Activated B cell treated with CpG ODN at 0.5 μM for 24 hours (primary cell): ENCODE results near the gene NLGN4X. TPM values are rescaled to one million over a fixed set of nuclear protein-coding genes. Genes with fewer than 3 reads are reported as not detected.

Source experiments
- ATAC-seq: fragments of 200-7000 bp; cut with Tn5 transposase; one replicate; pipeline ENCODE4 v1.10.0; 2021; ENCODE audit warnings: low read depth, mild to moderate bottlenecking, moderate library complexity
- CTCF ChIA-PET: fragments of 350-600 bp; sonication (Branson Sonifier 250); formaldehyde crosslinking; loops from one replicate; lab custom pipeline; 2021; ENCODE audit warnings: antibody characterized with exemption; lab: Charles Lee
- POLR2A ChIA-PET: fragments of 350-600 bp; sonication (Branson Sonifier 250); formaldehyde crosslinking; loops from one replicate; lab custom pipeline; 2021; ENCODE audit warnings: antibody characterized with exemption; lab: Charles Lee
- DNase-seq: peaks from one replicate; pipeline ENCODE4 v3.0.0; 2022
- H3K27ac Mint-ChIP-seq: one replicate; pipeline ENCODE4 v1.8.0; 2020; ENCODE audit warnings: mixed read lengths
- H3K27me3 Mint-ChIP-seq: one replicate; pipeline ENCODE4 v1.8.0; 2021; ENCODE audit warnings: mixed read lengths
- H3K36me3 Mint-ChIP-seq: one replicate; pipeline ENCODE4 v1.8.0; 2021; ENCODE audit warnings: low read depth, mixed read lengths
- H3K4me1 Mint-ChIP-seq: one replicate; pipeline ENCODE4 v1.8.0; 2021; ENCODE audit warnings: mixed read lengths
- H3K4me3 Mint-ChIP-seq: one replicate; pipeline ENCODE4 v1.8.0; 2020; ENCODE audit warnings: mild to moderate bottlenecking, mixed read lengths
- H3K9me3 Mint-ChIP-seq: one replicate; pipeline ENCODE4 v1.8.0; 2020; ENCODE audit warnings: mixed read lengths
- CTCF ChIP-seq: fragments of 200-600 bp; IDR thresholded peaks from one replicate; pipeline ENCODE4 v1.8.0; 2022; ENCODE audit warnings: antibody characterized with exemption, mild to moderate bottlenecking
- intact Hi-C: fragments of 100-400 bp; cut with micrococcal nuclease; formaldehyde crosslinking; loops from one replicate; pipeline ENCODE4 v1.15.1; 2024
- total RNA-seq: library from RNA; stranded (reverse); gene quantifications from 2 replicates; pipeline ENCODE4 v1.2.3, GENCODE V29; 2022

The NLGN4X gene
- total RNA-seq, 1 donor from 2014 or later, result 0.35 TPM

- TF ChIP-seq CTCF, result no peak
- POLR2A ChIA-PET, result no interaction called here
- DNase-seq, result no peak
- Mint-ChIP-seq H3K27me3 (no peaks in the 10 kb centered on the region), H3K27ac (no peak overlapping the region), H3K4me1 (no peaks in the 10 kb centered on the region), H3K36me3 (no peaks in the 10 kb centered on the region), H3K4me3 (no peak overlapping the region), H3K9me3 (no peaks in the 10 kb centered on the region)
- no peak for ATAC-seq
- intact Hi-C loops, result no loop called here
- CTCF ChIA-PET, result no interaction called here
Observed at GRCh38 chrX:6049132-6049531, 179.5 kb downstream of the NLGN4X start.

- Mint-ChIP-seq H3K9me3 (peaks cover 2% of the 10 kb centered on the region), H3K27me3 (no peaks in the 10 kb centered on the region), H3K4me3 (no peak overlapping the region), H3K4me1 (no peaks in the 10 kb centered on the region), H3K36me3 (no peaks in the 10 kb centered on the region), H3K27ac (no peak overlapping the region)
- no peak for TF ChIP-seq CTCF
- intact Hi-C loops, result no loop called here
- no peak for ATAC-seq
- DNase-seq, result no peak
- ChIA-PET CTCF (no interaction called here), POLR2A (no interaction called here)
Observed at GRCh38 chrX:6041630-6042029, 187.0 kb downstream of the NLGN4X start.

- DNase-seq (no peak), ATAC-seq (no peak)
- Mint-ChIP-seq H3K27ac (no peak overlapping the region), H3K27me3 (no peaks in the 10 kb centered on the region), H3K4me3 (no peak overlapping the region), H3K9me3 (no peaks in the 10 kb centered on the region), H3K36me3 (no peaks in the 10 kb centered on the region), H3K4me1 (no peaks in the 10 kb centered on the region)
- CTCF ChIA-PET, result no interaction called here
- intact Hi-C loops, result loop anchor here (10.0 kb wide), 2 partner anchors 196 to 1676 kb away; partner anchors contain the start of gene NLGN4X
- POLR2A ChIA-PET, result no interaction called here
- no peak for TF ChIP-seq CTCF
Observed at GRCh38 chrX:6029014-6029413, 199.7 kb downstream of the NLGN4X start.

- Mint-ChIP-seq H3K36me3 (no peaks in the 10 kb centered on the region), H3K9me3 (no peaks in the 10 kb centered on the region), H3K4me1 (no peaks in the 10 kb centered on the region), H3K27ac (no peak overlapping the region), H3K4me3 (no peak overlapping the region), H3K27me3 (no peaks in the 10 kb centered on the region)
- DNase-seq (no peak), ATAC-seq (no peak)
- ChIA-PET CTCF (no interaction called here), POLR2A (no interaction called here)
- intact Hi-C loops, result loop anchor here (10.0 kb wide), 2 partner anchors 198 to 1678 kb away; partner anchors contain the start of gene NLGN4X
- TF ChIP-seq CTCF, result no peak
Observed at GRCh38 chrX:6026980-6027379, 201.7 kb downstream of the NLGN4X start.

- Mint-ChIP-seq H3K4me1 (no peaks in the 10 kb centered on the region), H3K27me3 (peaks cover under 1% of the 10 kb centered on the region), H3K4me3 (no peak overlapping the region), H3K36me3 (no peaks in the 10 kb centered on the region), H3K27ac (no peak overlapping the region), H3K9me3 (no peaks in the 10 kb centered on the region)
- intact Hi-C loops, result loop anchor here (10.0 kb wide), 2 partner anchors 198 to 1678 kb away; partner anchors contain the start of gene NLGN4X
- POLR2A ChIA-PET, result no interaction called here
- no peak for ATAC-seq
- TF ChIP-seq CTCF, result no peak
- no peak for DNase-seq
- CTCF ChIA-PET, result no interaction called here
Observed at GRCh38 chrX:6026429-6026828, 202.2 kb downstream of the NLGN4X start.
